ENCODE measurements around the gene POTEF.
"Not testable (repeated sequence)": the region's sequence is repeated elsewhere in the genome, so short reads cannot be mapped to it uniquely, and the experiment has no call there.

DNA sequence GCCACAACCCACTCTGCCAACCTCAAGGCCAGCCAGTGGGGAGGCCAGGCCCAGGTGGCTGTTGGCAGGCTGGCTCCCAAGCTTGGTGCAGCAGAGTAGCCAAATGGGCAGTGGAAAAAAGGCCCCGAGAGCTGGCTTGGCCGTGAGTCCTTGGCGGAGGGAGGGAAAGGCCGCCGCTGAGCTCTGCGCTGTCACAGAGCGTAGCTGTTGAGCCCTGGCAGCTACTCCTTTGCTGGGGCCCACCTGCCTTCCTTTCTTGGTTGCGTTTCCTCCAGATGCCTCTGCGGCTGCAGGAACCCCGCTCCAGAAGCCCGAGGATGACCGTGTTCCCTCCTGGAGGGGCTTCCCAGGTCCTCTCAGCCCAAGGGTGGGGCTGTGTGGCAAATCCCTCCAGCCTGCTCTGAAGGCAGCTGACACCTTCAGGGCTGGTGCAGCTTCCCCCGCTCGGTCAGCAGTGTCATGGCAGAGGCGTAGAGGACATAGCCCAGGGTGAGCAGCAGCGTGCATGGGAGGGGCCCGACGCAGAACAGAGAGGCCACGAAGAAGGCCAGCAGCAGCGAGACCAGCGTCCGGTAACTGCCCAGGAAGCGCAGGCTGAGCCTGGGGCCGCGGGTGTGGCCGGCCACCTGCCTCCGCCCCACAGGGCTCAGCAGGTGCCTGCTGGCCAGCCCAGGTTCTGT, 23.3 kb upstream of the POTEF start:
- not testable (repeated sequence) for TF ChIP-seq EZH2 (IDR thresholded peaks at IDR 0.05; ENCODE audit: insufficient read depth, poor library complexity, severe bottlenecking); EZH2phosphoT487 (IDR thresholded peaks at IDR 0.05; ENCODE audit: insufficient read depth, low read depth)

Data from GM23248 (cell line).